ENCODE results near the gene LRRC4B.
"Not testable (repeated sequence)": the region's sequence is repeated elsewhere in the genome, so short reads cannot be mapped to it uniquely, and the experiment has no call there.

Gene LRRC4B

GRCh38 chr19:50485284-50485955 is 82.8 kb downstream of the LRRC4B start:
- no peak for DNase-seq (ENCODE audit: low read depth in 2 of 2)

- DNase-seq (ENCODE audit: low read depth in 2 of 2), result no peak
Measured at GRCh38 chr19:50482916-50483315, 85.3 kb downstream of the LRRC4B start.

DNA sequence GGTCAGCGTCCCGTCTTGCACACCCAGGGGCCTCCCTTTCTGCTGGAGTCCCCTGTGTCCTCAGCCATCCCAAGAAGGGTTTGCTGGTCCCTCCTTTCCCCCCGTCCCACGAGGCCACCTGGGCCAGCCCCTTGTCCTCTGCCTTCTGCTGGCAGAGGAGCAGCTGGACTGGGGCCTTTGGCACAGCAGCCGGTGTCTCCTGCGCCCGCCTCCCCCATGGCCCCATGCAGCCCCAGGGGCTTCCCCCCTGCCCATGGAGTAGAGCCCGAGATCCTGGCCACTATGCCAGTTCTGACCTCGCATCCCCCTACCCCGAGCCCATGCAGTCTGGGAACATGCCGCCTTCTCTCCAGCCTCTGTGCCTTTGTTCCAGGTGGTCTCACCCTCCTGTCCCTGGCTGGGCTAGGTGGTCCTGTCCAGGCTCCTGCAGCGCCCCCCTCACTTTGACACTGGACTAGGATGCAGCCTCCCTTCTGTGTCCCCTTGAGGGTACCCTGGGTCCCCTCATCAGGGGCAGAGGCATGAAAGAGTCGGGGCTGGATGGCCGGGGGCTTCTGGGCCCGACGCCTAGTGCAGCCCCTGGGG is 85.9 kb downstream of the LRRC4B start:
- DNase-seq (ENCODE audit: low read depth in 2 of 2), result no peak

- no peak for DNase-seq (ENCODE audit: low read depth in 2 of 2)
Measured at GRCh38 chr19:50481351-50482149, 86.7 kb downstream of the LRRC4B start.

DNA sequence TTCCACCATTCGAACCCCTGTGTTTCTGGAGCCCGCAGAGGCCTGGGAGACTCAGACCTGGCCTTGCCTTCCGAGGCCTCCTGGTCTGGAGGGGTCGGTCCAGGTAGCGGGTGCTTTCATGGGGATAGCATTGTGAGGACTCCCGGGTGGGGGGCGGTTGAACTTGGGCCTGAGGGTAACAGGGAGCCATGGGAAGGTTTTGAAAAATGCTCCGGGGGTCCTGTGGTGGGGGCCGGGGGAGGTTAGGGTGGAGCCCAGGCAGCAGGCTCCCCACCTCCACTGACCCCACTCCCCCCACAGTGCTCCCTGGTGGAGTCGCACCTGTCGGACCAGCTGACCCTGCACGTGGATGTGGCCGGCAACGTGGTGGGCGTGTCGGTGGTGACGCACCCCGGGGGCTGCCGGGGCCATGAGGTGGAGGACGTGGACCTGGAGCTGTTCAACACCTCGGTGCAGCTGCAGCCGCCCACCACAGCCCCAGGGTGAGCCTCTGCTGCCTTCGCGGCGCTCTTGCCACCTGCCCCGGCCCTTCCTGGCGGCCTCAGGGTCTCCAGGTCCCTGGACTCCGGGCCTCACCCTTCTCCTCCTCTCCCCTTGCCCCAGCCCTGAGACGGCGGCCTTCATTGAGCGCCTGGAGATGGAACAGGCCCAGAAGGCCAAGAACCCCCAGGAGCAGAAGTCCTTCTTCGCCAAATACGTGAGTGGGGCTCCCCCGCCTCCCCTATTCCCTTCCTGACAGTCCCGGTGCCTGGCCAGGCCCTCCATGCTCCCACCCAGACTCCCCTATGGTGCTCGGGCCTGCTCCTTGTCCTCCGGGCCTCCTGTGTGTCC is 87.7 kb downstream of the LRRC4B start:
- no peak for DNase-seq (ENCODE audit: low read depth in 2 of 2)

- no peak for DNase-seq (ENCODE audit: low read depth in 2 of 2)
Measured at GRCh38 chr19:50479761-50480251, 88.4 kb downstream of the LRRC4B start.

GRCh38 chr19:50478901-50479715 is 89.1 kb downstream of the LRRC4B start:
- DNase-seq (ENCODE audit: low read depth in 2 of 2), result no peak

DNA sequence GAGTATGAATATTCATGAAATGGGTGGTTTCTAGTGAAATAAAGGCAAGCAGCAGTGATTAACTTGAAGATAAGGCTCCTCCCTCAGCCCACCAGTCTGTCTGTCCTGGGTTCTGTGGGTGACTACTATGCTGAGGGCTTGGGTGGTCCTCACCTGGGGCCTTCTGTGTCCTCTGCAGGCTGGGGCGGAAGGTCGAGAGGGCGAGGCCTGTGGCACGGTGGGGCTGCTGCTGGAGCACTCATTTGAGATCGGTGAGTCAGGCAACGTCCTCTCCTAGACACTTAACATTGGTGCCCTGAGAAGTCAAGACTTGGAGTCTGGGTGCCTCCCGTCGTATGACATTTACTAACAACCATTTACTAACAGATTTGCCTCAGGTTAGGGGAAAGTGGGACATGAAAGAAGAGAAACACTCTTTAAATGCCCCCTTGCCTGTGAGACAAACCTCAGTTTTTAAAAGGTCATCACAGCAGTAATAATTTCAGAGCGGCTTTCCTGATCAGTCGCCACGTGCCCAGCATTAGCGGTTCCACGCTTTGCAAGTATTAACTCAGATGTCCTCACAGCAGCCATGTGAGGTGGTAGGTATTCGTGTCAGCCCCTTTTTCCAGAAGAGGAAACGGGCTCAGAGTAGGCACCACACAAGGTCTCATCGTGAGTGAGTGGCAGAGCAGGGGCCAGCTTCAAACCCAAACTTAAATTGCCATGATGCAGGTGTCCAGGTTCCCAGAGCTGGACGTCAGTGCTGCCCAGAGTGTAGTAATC is 90.3 kb downstream of the LRRC4B start:
- no peak for DNase-seq (ENCODE audit: low read depth in 2 of 2)

DNA sequence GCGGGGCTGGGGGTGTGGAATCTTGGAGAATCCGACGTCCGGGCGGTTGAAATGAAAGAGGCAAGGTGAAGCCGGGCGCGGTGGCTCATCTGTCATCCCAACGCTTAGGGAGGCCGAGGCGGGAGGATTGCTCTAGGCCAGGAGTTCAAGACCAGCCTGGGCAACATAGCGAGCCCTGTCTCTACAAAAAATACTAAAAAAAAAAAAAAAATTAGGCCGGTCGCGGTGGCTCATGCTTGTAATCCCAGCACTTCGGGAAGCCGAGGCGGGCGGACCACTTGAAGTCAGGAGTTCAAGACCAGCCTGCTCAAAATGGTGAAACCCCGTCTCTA is 91.4 kb downstream of the LRRC4B start:
- no peak for DNase-seq (ENCODE audit: low read depth in 2 of 2)

DNA sequence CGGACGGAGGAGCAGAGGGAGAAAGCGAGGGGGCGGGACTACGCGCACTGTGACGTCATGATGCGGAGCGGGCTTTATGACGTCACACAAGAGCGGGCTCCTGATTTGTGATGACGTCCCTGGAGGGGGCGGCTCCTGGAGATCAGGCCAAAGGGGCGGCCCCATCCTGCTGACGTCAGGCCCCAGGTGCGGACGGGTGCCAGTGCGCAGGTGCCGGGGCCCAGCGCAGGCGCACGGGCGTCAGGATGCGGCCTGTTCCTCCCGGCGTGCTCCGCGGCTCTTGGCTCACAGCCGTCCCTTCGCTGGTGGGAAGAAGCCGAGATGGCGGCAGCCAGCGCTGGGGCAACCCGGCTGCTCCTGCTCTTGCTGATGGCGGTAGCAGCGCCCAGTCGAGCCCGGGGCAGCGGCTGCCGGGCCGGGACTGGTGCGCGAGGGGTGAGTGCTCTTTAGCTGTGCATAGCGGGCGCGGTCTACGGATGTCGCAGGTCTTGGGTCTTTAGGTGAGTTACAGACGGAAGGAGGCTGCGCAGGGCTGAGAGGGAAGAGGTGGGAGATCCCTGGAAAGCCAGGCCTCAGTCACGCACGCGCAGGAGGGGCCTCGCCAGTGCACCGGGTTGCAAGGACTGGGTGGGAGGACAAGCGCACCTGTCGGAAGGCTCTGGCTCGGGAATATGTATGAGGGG is 91.9 kb downstream of the LRRC4B start, which contains the start of the genes EMC10 and GARIN5A:
TSS of gene EMC10 (plus strand) at position 284 of the 683 bp plus-strand sequence. CDS start at position 322, 38 bp downstream.
TSS of gene GARIN5A (minus strand) at position 625 of the 683 bp plus-strand sequence. CDS start at position 165, 460 bp downstream.
- DNase-seq (ENCODE audit: low read depth in 2 of 2), result peak; percentile 76 to 84

DNA sequence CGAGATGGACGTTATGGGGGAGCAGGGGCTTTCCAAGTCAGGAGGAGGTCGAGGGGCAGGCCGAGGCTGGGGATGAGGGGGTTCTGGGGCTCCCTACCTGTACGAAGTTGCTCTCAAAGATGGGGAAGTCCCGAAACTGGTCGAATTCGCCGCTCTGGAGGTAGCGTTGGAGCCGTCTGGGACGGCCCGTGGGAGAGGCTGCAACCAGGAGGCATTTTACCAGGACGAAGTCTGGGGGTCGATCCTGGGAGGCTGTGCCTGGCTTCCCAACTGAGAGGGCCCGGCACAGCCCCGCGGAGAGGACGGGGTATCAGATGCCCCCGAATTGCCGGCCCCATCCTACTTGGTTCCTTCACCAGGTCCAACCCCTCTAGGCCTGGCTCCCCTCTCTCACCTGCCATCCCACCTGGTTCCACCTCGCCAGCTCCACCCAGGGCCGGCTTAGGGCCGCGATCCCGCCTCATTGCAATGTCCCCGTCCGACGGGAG is 92.5 kb downstream of the LRRC4B start:
- no peak for DNase-seq (ENCODE audit: low read depth in 2 of 2)

GRCh38 chr19:50475101-50475568 is 93.1 kb downstream of the LRRC4B start:
- no peak for DNase-seq (ENCODE audit: low read depth in 2 of 2)

DNA sequence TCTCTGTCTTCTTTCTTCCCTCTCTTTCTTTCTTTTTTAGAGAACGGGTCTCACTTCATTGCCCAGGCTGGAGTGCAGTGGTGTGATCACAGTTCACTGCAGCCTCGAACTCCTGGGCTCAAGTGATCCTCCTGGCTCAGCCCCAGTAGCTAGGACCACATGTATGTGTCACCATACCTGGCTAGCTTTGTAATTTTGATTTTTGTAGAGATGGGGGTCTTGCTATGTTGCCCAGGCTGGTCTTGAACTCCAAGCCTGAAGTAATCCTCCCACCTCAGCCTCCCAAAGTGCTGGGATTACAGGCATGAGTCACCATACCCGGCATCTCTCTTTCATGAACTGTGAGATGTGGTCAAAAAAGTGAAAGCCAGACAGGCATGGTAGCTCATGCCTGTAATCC is 94.9 kb downstream of the LRRC4B start:
- DNase-seq (ENCODE audit: low read depth in 2 of 2), result not testable (repeated sequence)

DNA sequence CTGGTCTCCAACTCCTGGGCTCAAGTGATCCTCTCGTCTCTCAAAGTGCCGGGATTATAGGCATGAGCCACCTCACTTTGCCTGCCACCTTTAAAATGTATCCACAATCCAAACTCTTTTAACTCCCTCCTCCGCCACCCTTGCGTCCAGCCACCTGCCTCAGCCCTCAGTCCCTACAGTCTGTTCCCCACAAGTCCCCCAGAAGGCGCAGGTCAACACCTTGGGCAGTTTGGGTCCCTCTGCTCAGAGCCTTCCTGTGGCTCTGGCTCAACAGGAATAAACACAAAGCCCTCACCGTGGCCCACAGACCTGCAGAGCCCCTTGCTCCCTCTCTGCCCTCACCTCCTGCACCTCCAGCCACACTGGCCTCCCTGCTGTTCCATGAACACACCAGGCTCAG is 99.4 kb downstream of the LRRC4B start:
- no peak for DNase-seq (ENCODE audit: low read depth in 2 of 2)

GRCh38 chr19:50467566-50467965 is 100.7 kb downstream of the LRRC4B start:
- DNase-seq (ENCODE audit: low read depth in 2 of 2), result no peak

Measured in stimulated activated CD8-positive, alpha-beta memory T cell treated with anti-CD3 and anti-CD28 coated beads, Interleukin-2, amount 100 ng/mL, for 1 hour (primary cell).